ENCODE results near the gene ANO1.

DNA sequence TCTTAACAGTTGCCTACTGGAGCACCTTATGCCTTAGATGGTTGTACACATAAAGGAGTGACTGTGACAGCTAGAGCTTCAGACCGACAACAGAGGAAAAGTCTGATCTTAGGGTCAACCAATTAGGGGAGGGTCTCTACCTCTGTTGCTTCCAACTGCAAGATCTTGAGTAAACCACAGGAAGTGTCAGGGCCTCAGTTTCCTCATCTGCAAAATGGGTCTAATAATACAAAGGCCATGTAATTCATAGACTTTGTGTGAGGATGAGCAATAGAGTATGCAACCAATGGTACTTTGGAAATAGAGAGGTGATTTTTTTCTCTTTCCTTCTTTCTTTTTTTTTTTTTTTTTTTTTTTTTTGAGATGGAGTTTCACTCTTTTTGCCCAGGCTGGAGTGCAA lies 16.4 kb upstream of the ANO1 start:
- TF ChIP-seq EP300 (IDR thresholded peaks at IDR 0.05): no peak
- no peak for TF ChIP-seq POLR2A (IDR thresholded peaks at IDR 0.05)
